ENCODE measurements around the gene PDCD11. TPM values are rescaled to one million over a fixed set of nuclear protein-coding genes. Genes with fewer than 3 reads are reported as not detected.

The PDCD11 gene
- total RNA-seq, 2 donors from 2014 or later: 7.2 to 11.2 TPM

GRCh38 chr10:103443475-103444185 is 47.2 kb downstream of the PDCD11 start:
- Histone ChIP-seq H3K4me1 (peaks cover 0 to 69% of the 10 kb centered on the region in 2 donors), H3K9me3 (no peaks in the 10 kb centered on the region), H3K27ac (no peak overlapping the region), H3K27me3 (no peaks in the 10 kb centered on the region), H3K36me3 (peaks cover 76% of the 10 kb centered on the region), H3K4me3 (no peak overlapping the region)
- no peak for TF ChIP-seq CTCF (IDR thresholded peaks at IDR 0.05)
- DNase-seq (ENCODE audit: low spot score): no peak

- no peaks in the 10 kb centered on the region for H3K9me3 ChIP-seq
- H3K4me3 ChIP-seq: no peak overlapping the region
- peaks cover 0 to 75% of the 10 kb centered on the region in 2 donors for H3K4me1 ChIP-seq
- no peak for DNase-seq (ENCODE audit: low spot score)
- no peak for TF ChIP-seq CTCF (IDR thresholded peaks at IDR 0.05)
- H3K36me3 ChIP-seq: peaks cover 73% of the 10 kb centered on the region
- H3K27me3 ChIP-seq: no peaks in the 10 kb centered on the region
- peak overlapping the region in 1 of 2 donors; percentile 93 for H3K27ac ChIP-seq
Observed at GRCh38 chr10:103444478-103444877, 48.1 kb downstream of the PDCD11 start.

DNA sequence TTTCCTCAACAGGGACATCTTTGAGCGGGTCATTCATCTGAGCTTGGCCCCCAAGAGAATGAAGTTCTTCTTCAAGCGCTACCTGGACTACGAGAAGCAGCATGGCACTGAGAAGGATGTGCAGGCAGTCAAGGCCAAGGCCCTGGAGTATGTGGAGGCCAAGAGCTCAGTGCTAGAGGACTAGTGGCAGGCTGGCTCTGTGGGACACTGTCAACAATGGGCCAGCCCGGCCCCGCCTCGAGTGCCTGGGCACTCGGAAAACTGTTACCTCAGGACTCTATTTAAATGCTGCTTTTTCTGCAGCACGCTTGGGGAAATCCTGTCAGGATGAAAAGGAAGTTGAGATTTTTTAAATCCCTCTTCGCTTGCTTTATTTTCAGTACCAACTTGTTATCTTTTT is 48.9 kb downstream of the PDCD11 start:
- Histone ChIP-seq H3K27me3 (no peaks in the 10 kb centered on the region), H3K4me3 (no peak overlapping the region), H3K4me1 (peaks cover 0 to 84% of the 10 kb centered on the region in 2 donors), H3K36me3 (peaks cover 79% of the 10 kb centered on the region), H3K27ac (peak overlapping the region; percentile 88 to 93), H3K9me3 (no peaks in the 10 kb centered on the region)
- no peak for DNase-seq (ENCODE audit: low spot score)
- TF ChIP-seq CTCF (IDR thresholded peaks at IDR 0.05): no peak

GRCh38 chr10:103445767-103446567 is 49.5 kb downstream of the PDCD11 start:
- H3K27ac ChIP-seq: peak overlapping the region; percentile 88 to 93
- H3K4me1 ChIP-seq: peaks cover 0 to 88% of the 10 kb centered on the region in 2 donors
- H3K4me3 ChIP-seq: no peak overlapping the region
- no peaks in the 10 kb centered on the region for H3K9me3 ChIP-seq
- peak; percentile 91 for DNase-seq (ENCODE audit: low spot score)
- H3K27me3 ChIP-seq: no peaks in the 10 kb centered on the region
- no peak for TF ChIP-seq CTCF (IDR thresholded peaks at IDR 0.05)
- peaks cover 73% of the 10 kb centered on the region for H3K36me3 ChIP-seq

DNA sequence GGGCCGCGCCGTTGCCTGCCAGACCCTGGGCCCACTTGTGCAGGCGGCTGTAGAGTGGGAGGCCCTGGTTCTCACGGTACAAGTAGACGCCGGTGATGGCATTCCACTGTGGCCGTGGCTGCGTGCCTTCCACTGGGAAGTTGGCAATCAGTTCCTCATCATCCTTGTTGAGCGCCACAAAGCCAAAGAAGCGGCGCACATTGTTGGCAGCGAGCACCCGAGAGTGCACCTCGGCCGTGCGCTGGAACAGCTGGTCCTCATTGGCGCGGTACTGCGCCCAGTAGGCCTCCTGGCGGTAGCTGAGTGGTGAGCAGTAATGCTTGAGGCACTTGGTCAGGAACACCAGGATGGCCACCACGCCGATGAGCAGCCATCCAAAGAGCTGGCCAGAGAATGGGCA is 50.8 kb downstream of the PDCD11 start:
- Histone ChIP-seq H3K27ac (peak overlapping the region; percentile 88 to 93), H3K4me1 (peaks cover 0 to 78% of the 10 kb centered on the region in 2 donors), H3K36me3 (peaks cover 63% of the 10 kb centered on the region), H3K4me3 (no peak overlapping the region), H3K27me3 (no peaks in the 10 kb centered on the region), H3K9me3 (no peaks in the 10 kb centered on the region)
- DNase-seq (ENCODE audit: low spot score): no peak
- TF ChIP-seq CTCF (IDR thresholded peaks at IDR 0.05): no peak

Measured in right atrium auricular region (tissue), 2 donors.